NCI-H1694 treated with DMSO at 0.1 percent for 48 hours (cell line): ENCODE data around the gene CD1B.
"Not testable (repeated sequence)": the region's sequence is repeated elsewhere in the genome, so short reads cannot be mapped to it uniquely, and the experiment has no call there.

Experiments used
- DNase-seq: peaks from one replicate; lab custom pipeline; 2025; lab: John Stamatoyannopoulos, UW

The CD1B gene

DNA sequence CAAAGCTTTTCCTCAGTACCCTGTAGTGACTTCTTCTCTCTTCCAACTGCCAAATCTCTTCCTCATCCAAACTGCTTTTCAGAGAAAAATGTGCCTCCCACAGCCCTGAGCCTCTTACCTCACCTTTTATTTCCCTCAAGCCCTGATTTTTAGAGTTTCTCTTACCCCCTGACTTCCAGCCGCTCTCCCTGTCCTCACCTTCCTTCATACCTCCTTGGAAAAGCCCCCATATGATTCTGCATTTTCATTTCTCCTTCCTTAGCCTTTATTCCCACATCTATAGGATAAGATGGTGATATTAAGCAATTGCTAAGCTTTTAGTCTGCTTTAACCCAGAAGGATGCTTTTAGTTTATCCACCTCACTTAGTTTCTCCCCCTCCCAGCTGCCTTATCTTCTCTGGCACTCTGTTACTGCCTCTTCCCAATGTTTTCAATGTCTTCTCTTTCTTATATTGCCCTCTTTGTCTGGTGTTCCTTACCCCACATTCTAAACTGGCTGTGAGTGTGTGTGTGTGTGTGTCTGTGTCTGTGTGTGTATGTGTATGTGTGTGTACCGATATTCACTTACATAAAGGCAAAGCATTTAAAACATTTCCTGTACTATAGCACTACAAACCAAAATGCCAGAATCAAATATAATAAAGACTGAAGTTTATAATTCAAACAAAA lies at the start of gene CD1B:
TSS of gene CD1B (minus strand) at position 51 of the 670 bp plus-strand sequence. CDS start 108 bp downstream, outside the sequence.
- no peak for DNase-seq

DNA sequence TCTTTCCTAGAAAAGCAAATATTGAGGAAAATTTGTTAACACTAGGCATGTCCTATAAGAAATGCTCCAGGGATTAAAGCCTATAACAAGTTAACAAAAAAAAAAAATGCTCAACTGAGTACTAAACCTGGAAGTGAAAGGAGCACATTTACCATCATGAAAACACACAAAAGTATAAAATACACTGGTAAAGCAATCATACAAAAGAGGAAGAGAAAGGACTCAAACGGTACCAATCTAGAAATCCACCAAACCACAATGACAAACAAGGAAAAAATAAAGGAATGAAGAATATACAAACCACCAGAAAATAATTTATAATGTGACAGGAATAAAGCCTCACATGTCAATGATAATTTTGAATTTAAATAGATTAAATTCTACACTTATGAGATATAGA lies 43.5 kb upstream of the CD1B start:
- DNase-seq, result no peak

DNA sequence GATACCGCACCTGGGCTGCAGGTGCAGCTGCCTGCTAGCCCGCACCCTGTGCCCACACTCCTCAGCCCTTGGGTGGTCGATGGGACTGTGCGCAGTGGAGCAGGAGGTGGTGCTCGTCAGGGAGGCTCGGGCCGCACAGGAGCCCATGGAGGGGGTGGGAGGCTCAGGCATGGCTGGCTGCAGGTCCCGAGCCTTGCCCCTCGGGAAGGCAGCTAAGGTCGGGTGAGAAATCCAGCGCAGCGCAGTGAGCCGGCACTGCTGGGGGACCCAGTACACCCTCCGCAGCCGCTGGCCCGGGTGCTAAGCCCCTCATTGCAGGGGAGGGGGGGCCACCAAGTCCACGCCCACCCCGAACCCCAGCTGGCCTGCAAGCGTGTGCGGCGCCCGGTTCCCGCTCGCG lies 42.8 kb upstream of the CD1B start:
- not testable (repeated sequence) for DNase-seq

DNA sequence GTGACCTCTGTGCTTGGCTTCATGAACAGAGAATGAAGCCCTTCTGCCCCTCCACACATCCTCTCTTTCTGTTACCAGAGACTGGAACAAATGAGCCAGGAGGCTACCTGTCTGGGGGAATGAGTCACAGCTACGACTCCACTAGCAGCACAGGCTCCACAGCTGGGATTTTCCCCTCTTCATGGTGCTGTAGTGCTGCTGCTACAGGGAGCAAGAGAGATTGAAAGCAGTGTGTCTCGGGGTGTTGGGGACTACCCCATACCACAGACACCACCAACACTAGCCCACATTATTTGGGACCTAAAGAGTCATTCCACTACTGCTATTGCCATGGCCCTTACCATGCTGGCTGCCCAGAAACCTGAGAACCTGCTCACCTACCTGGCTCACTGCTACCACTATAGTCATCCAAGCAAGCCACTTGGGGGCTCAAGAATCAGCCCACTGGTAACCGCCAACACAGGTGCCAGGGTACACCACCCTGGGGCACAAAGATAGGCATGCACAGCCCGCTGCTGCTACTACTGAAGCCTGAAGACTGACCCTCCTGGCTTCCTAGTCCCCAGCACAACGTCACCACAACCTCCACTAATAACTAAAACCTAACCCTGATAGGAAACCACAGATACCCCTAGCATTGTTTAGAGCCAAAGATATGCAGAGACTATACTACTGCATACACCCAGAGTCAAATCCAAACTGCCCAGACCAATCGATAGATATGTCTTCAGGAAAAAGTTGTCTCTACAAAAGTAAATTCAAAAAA lies 40.0 kb upstream of the CD1B start:
- no peak for DNase-seq

DNA sequence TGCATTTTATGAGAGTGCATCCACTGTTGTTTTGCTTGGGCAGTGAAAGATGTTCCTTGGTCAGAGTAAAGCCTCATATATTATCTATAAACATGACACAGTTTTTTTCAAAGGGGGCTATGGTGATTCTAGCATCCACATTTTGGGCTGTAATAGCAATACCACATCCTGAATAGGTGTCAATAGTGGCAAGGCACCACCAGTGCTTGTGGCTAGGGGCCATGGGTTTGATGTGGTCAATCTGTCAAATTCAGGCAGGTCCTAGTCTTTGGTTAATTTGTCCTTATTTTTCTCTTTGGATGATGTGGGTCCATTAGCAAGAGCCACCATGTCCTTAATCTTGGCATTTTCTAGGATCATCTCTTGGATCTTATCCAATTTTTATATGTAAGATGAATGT lies 35.5 kb upstream of the CD1B start:
- DNase-seq, result no peak

DNA sequence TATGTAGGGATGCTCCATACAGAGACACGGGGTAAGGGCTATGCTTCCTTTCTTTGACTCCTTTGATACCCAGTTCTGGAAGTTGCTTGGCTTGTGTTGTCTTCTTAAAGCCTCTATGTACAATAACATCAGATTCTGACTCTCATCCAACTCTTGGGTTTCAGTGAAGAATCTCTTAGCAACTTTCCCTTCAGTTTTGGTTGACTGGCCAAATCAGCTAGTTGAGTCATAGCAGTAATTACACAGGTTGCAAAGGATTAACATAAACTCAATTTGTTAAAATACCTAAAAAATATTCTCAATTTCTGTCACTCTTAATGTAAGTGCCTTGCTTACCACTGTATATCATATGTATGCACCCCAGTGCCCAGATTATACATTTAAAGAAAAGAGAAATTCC lies 31.6 kb upstream of the CD1B start:
- DNase-seq, result no peak

DNA sequence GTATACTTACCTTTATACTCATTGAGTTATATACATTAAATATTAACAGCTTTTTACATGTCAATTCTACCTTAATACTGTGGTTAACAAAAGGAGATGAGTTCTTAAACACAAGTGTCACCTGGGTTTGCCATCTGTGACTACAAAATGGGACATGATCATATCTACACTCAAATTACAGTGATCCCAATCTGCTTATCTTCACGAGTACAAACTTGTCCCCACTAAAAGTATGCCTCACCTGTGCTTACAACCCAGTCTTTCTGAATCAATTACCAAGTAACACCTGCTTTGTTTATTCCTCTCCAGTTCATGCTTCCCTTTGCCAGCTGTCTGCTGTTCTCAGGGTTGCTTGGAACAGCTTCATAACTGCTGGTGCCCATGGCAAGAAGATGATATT lies 31.2 kb upstream of the CD1B start:
- no peak for DNase-seq

DNA sequence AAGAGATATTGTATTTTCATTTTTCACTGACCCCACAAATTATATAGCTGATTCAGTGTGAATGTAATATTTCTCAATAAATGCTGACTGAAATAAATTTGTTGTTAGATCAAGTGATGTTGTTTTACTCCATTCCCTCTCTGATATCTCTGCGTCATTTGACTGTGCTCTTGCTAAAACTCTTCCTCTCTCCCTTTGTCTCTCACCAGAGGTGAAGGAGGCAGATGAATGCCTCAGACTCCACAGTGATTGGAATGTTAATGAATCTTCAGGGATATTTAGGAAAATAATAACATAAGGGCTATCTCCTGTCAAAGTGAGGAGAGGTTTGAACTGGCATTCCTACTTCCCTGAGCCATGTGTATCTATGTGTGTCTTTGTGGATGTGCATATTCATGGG lies 26.1 kb upstream of the CD1B start:
- no peak for DNase-seq

DNA sequence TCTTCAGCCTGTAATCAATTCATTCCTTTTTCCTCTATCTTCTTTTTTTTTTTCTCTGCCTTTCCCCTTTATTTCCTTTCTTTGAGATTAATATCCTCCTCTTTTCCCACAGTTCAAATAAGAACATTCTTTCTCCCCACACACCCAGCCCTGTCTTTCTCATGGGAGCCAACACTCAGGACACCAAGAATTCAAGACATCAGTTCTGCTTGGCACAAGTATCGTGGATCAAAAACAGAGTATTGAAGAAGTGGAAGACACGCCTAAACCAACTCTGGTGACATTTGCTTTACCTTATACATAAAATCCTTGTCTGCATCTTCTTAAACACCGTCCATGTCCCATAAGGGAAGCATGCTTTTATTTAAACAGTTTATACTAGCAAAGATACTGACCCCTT lies 25.3 kb upstream of the CD1B start:
- no peak for DNase-seq

DNA sequence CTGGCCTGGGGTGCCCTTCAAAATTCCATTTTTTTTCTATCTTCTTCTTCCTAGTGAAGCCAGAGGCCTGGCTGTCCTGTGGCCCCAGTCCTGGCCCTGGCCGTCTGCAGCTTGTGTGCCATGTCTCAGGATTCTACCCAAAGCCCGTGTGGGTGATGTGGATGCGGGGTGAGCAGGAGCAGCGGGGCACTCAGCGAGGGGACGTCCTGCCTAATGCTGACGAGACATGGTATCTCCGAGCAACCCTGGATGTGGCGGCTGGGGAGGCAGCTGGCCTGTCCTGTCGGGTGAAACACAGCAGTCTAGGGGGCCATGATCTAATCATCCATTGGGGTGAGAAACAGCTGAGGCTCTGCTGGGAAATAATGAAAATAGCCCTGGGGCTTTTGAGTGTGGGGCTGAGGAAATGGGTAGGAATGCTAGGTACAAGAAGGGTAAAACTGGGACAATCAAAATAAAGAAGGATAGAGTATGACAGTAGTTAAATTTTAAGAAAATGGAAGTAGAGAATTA lies 24.5 kb upstream of the CD1B start:
- DNase-seq, result no peak

DNA sequence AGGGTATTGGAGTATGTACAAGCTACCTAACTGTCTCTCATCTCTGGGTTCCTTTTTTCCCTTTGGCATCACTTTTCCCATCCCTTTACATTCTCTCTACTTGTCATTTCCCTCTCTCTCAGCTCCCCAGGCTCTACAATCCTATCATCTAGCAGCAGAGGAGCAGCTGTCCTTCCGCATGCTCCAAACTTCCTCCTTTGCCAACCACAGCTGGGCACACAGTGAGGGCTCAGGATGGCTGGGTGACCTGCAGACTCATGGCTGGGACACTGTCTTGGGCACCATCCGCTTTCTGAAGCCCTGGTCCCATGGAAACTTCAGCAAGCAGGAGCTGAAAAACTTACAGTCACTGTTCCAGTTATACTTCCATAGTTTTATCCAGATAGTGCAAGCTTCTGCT lies 22.9 kb upstream of the CD1B start:
- DNase-seq, result no peak

DNA sequence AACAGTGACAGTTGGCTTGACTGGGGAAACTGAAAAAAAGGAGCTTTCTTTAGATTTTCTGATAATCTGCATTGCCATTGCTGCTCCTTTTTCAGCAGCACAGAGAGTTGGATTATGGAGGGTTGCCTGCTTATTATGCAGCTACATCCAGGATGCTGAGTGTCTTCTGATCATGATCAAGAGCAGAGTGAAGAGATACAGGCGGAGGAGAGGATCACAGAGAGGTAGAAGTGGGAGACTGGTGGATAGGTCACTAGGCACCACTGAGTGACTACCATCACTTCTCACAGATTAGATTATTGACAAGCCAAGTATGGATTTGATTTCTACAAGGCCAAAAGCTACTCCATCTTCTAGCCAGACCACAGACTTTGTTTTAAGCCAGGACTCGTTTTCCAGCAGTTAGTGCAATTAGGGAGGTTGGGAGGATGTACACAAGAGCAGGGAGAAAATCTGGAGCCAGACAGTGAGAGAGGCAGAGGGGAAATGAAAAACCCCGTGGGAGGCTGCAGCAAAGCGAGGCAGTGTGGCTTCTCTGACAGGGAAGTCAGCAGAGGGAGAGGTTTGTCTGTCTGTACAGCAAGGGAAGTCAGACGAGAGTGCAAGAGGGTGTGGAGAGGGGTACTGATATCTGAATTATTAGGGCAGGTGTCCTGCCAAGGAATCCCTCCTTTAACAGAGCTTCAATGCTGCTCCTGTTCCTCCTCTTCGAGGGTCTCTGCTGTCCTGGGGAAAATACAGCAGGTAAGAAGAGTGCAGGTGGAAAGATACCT lies 22.2 kb upstream of the CD1B start, which contains the start of gene CD1E:
TSS of gene CD1E (plus strand) at position 592 of the 773 bp plus-strand sequence. CDS start at position 687, 95 bp downstream.
- DNase-seq, result no peak

DNA sequence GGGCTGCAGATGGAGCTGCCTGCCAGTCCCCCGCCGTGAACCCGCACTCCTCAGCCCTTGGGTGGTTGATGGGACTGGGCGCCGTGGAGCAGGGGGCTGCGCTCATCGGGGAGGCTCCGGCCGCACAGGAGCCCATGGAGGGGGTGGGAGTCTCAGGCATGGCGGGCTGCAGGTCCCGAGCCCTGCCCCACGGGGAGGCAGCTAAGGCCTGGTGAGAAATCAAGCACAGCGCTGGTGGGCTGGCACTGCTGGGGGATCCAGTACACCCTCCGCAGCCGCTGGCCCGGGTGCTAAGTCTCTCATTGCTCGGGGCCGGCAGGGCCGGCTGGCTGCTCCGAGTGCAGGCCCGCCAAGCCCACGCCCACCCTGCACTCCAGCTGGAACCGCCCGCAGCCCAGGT lies 17.6 kb upstream of the CD1B start:
- not testable (repeated sequence) for DNase-seq

DNA sequence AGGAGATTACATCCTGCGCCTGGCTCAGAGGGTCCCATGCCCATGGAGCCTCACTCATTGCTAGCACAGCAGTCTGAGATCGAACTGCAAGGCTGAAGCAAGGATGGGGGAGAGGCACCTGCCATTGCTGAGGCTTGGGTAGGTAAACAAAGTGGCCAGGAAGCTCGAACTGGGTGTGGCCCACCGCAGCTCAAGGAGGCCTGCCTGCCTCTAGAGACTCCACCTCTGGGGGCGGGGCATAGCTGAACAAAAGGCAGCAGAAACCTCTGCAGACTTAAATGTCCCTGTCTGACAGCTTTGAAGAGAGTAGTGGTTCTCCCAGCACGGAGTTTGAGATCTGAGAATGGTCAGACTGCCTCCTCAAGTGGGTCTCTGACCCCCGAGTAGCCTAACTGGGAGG lies 5.1 kb upstream of the CD1B start:
- not testable (repeated sequence) for DNase-seq

DNA sequence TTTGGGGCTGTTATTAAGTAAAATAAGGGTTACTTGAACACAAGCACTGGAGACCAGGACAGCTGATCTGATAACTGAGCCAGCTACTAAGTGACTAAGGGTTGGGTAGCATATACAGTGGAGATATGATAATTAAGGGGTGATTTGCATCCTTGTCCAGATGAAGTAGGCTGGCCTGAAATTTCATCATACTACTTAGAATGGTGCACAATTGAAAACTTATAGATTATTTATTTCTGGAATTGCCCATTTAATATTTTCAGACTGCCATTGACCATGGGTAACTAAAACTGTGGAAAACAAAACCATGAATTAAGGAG lies 3.8 kb upstream of the CD1B start:
- no peak for DNase-seq

DNA sequence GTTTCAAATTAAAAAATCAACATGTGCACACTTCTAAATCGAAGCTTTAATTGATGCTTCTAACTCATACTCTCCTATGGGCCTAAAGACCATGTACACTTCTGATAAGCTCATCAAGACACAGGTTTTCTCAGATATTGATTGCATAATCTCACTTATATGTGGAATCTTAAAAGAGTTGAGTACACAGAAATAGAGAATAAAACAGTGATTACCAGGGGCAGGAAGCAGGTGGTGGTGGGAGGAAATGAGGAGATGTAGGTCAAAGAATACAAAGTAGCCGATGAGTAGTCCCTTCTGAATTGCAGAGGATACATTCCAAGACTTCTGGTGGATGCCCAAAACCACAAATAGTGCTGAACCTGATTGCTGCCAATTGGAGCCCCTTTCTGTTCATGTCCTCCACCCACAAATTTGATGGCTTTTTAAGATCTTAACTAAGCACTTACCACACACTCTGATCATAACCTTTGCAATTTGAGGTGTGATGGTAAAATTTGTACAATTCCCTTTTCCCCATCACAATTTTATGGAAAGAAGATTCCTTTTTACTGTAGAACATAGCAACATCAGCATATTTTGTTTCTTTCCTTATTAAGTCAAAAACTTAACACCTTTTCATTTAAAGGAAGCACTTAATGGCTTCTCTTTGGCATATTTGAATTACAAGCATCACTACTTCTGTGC lies 3.3 kb upstream of the CD1B start:
- DNase-seq, result no peak

DNA sequence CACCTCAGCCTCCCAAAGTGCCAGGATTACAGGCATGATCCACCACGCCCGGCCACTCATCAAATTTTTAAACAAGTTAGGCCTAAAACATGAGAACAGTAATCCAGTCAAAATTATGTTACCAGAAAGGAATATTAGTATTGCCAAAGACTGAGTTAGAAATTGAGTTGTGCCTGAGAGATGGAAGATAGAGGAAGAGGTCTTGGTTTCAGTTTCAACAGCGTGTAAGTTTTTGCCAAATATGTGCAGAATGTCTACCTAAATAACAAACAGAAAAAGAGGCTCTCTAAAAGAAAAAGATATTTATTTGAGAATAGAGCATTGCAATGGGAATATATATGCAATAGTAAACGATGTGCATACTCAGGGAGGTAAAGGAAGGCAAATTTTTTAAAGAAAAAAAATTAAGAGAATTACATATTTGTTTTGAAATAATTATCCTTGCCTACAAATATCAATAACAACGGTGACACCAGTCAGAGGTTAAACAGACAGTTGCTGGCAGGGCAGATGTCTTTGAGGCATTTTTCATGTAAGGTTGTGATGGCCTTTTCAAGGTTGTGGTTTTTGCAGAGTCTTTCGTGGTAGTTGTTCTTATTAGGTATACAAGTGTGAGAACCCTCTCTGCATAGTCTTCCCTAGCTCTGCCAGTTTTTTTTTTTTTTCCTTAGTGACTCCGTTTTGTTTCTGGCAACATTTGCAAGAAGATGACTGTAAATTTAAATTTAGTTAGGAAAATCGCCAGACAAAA lies 2.2 kb upstream of the CD1B start:
- DNase-seq, result no peak

DNA sequence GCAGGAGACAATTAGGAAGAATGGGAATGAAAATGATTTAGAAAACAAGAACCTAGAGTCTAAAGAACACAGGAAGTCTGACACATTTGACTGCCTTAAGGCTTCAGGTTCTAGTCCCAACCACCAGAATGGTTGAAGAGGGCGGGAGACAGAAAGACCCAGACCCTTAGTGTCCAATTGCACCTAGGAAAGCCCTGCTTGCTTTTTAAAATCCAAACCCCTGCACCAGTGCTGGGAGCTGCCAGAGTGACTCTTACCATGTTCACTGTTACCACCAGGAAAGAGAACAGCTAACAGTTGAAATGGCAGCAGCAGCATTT lies 265 bp downstream of the CD1B start:
- no peak for DNase-seq

DNA sequence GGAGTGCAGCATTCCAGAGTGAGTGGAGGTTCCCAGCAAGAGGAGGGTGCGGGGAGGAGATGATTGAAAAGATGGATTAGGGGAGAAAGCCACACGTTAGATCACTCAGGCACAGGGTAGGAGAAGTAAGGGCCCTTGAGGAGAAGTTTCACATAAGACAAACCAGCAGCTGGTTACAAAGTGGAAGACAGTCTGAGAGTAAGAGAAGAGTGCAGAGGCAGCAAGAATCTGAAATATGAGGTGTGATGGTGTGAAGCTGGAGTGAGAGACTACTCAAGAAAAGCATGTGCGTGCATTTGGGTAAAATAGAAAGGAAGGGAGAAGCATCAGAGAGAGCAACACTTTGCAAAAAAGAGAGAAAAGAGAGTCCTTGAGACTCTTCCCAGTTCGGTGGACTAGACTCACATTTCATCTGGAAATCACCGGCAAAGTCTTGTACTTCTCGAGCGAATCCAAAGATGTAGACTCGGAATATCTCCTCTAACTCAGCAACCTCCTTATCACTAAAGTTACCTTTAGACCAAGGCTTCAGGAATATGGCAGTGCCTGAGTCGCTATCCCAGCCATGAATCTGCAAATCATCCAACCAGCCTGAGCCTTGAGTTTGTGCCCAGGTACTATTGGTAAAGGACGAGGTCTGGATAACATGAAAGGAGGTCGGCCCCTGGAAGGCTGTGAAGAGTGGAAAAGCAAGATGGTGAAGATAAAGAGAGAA lies 783 bp downstream of the CD1B start:
- DNase-seq, result no peak

DNA sequence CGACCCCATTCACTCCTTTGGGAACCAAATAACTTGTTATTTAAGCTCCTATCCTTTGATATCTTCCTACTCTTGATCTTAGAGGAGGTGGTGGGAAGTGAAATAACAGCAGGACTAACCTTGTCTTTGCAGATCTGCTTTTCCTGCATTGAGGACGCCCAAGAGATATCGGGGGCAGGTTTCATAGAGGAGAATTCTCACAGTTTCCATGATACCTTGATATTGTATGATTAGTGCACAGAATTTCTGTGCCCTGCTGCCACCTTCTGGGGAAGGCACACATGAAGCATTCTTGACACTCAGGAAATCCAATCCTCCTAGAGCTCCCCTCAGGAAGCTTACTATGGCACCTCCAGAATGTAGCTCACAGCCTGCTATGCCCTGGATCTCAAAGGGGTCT lies 1.6 kb downstream of the CD1B start:
- DNase-seq, result no peak

DNA sequence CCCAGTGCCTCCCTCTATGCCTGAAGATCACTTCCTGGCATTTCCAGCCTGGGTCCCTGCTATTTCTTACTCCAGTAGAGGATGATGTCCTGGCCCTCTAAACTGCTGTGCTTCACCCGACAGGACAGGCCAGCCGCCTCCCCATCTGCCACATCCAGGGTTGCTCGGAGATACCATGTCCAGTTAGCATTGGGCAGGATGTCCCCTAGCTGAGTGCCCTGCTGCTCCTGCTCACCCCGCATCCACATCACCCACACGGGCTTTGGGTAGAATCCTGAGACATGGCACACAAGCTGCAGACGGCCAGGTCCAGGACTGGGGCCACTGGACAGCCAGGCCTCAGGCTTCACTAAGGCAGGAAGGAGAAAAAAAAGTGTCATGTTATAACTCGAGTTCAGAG lies 2.0 kb downstream of the CD1B start:
- no peak for DNase-seq
